Putamen (tissue), 1 donor: ENCODE results near the gene FOXO4.

Source experiments
- DNase-seq: peaks from one replicate; pipeline ENCODE4 v3.0.0-alpha.2; 2016; ENCODE audit warnings: low spot score

Gene FOXO4

DNA sequence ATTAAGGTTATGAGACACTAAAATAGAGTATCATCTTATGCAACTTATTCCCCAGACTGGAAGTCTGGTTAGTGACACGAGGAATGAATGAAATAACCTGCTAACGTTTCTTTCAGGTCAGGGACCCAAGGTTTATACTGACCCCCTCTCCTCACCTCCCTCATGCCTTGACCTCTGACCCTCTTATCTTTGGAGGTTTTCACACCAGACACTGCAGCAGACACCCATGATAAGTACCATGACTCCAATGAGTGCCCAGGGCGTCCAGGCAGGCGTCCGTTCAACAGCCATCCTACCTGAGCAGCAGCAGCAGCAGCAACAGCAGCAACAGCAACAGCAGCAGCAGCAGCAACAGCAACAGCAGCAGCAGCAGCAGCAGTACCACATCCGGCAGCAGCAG is 44.8 kb downstream of the FOXO4 start:
- DNase-seq, result no peak

- no peak for DNase-seq
These were observed 47.9 kb downstream of the FOXO4 start for GRCh38 chrX:71143508-71143907.

DNA sequence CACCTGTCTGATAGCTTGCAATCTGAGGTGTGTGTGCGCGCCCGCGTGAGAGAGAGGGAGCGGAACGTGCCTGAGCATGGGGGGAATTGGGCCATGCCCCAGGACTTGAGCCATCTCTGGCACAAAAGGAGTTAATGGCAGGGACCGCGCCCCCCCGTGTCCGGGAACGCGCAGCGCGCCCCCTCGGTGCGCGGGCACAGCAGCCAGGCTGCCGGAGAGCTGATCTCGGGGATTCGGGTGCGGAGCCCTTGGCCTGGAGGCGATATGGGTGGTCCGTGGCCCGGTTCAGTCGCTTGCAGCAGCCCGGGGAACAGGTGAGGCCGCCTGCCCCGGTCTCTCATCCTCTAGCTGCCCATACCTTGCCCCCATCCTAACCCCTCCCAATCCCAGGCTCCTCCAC is 49.0 kb downstream of the FOXO4 start, which contains the start of gene NLGN3:
NLGN3 (plus strand) TSS at position 191 of the 400 bp plus-strand sequence. CDS start 2,909 bp downstream, outside the sequence.
- DNase-seq, result no peak

DNA sequence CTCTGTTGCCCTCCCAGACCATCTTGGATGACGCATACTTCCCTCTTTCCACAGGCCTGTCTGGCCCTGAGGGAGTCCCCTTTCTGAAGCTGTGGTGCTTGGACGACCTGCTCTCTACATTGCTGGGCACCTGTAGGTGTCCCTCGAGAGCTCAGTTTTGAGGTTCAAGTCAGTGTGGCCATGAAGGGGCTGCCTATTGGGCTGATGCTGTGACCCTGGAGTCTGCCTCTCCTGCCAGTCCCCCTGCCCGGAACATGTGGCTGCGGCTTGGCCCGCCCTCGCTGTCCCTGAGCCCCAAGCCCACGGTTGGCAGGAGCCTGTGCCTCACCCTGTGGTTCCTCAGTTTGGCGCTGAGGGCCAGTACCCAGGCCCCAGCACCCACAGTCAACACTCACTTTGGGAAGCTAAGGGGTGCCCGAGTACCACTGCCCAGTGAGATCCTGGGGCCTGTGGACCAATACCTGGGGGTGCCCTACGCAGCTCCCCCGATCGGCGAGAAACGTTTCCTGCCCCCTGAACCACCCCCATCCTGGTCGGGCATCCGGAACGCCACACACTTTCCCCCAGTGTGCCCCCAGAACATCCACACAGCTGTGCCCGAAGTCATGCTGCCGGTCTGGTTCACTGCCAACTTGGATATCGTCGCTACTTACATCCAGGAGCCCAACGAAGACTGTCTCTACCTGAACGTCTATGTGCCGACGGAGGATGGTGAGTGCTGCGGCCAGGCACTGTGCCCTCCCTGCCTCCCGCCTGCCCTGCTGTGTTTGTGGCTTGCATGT is 52.0 kb downstream of the FOXO4 start:
- no peak for DNase-seq

- DNase-seq, result no peak
These were observed 52.6 kb downstream of the FOXO4 start for GRCh38 chrX:71148278-71148663.

DNA sequence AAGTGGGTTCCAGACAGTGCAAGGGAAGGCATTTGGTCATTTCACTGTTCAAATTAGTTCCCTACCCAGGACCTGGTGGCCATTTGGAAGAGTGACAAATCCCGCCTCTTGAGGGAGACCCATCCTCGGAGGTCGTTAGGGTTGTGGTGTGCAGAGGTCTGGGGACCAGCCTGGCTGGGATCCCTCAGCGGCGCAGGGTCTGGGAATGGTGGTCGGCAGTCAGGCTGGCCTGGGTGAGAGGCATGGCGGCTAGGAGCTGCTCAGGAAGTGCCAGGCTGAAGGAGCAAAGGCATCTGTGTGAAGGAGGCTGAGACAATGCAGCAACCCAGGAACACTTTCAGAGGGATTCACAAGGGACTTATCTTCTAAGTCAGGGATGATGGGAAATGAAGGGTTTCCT is 55.7 kb downstream of the FOXO4 start:
- DNase-seq, result no peak
